GM12891 (cell line): ENCODE results near the gene ANTXR2.

ENCODE experiments used
- POLR2A ChIP-seq: IDR thresholded peaks from 2 replicates; pipeline ENCODE4 v1.6.1; 2011; ENCODE audit warnings: low read depth, low read length, control low read depth
- POLR2AphosphoS5 ChIP-seq: IDR thresholded peaks from 2 replicates; pipeline ENCODE4 v1.6.1; 2011; ENCODE audit warnings: low read depth, low read length, control low read depth
- TAF1 ChIP-seq: IDR thresholded peaks from 2 replicates; pipeline ENCODE4 v1.6.1; 2011; ENCODE audit warnings: low read depth, low read length, control low read depth

- TF ChIP-seq POLR2A = no peak
- TF ChIP-seq POLR2AphosphoS5 = no peak
- TF ChIP-seq TAF1 = no peak
These were observed 208.4 kb downstream of the ANTXR2 start for GRCh38 chr4:79864500-79865200.
